Neuronal stem cell (in vitro differentiated cells): ENCODE data around the gene ST8SIA1.

Experiments
- DNase-seq: peaks from one replicate; pipeline ENCODE4 v3.0.0-alpha.2; 2013; ENCODE audit warnings: low spot score
- H2AFZ ChIP-seq: one replicate; pipeline ENCODE4 v1.6.1; 2013; ENCODE audit warnings: mild to moderate bottlenecking, low read length, inconsistent platforms
- H2AK5ac ChIP-seq: 2 replicates; pipeline ENCODE4 v1.6.1; 2013; ENCODE audit warnings: low read depth, mild to moderate bottlenecking, inconsistent platforms, low read length, moderate library complexity, mixed read lengths
- H2BK120ac ChIP-seq: 2 replicates; pipeline ENCODE4 v1.6.1; 2013; ENCODE audit warnings: low read depth, mild to moderate bottlenecking, inconsistent platforms, low read length, moderate library complexity, mixed read lengths
- H2BK12ac ChIP-seq: one replicate; pipeline ENCODE4 v1.6.1; 2013; ENCODE audit warnings: low read length, inconsistent platforms
- H2BK15ac ChIP-seq: 2 replicates; pipeline ENCODE4 v1.6.1; 2013; ENCODE audit warnings: mild to moderate bottlenecking, low read length, inconsistent platforms, mixed read lengths
- H2BK5ac ChIP-seq: one replicate; pipeline ENCODE4 v1.6.1; 2013; ENCODE audit warnings: inconsistent platforms, mild to moderate bottlenecking, low read length, moderate library complexity
- H3K14ac ChIP-seq: one replicate; pipeline ENCODE4 v1.6.1; 2013; ENCODE audit warnings: low read length, inconsistent platforms
- H3K18ac ChIP-seq: 2 replicates; pipeline ENCODE4 v1.6.1; 2013; ENCODE audit warnings: low read length, inconsistent platforms
- H3K23ac ChIP-seq: 2 replicates; pipeline ENCODE4 v1.6.1; 2013; ENCODE audit warnings: low read depth, mild to moderate bottlenecking, mixed read lengths, low read length, inconsistent platforms; ENCODE audit not compliant: poor library complexity
- H3K27ac ChIP-seq: replicated peaks from 3 replicates; pipeline ENCODE4 v1.5.1; 2013; ENCODE audit warnings: low read length, inconsistent platforms
- H3K27me3 ChIP-seq, 3 experiments: 2 replicates each; pipeline ENCODE4 v1.6.1; 2013; ENCODE audit warnings: low read length in 3 of 3, mild to moderate bottlenecking in 2 of 3, inconsistent platforms in 1 of 3, low read depth in 1 of 3, mixed read lengths in 1 of 3, moderate library complexity in 1 of 3; ENCODE audit not compliant: control insufficient read depth in 3 of 3, insufficient read depth in 3 of 3
- H3K36me3 ChIP-seq, 2 donors: replicated peaks in 1 of 2; 2 replicates each; pipeline ENCODE4 v1.6.1; 2013; ENCODE audit warnings: low read length in 2 of 2; ENCODE audit not compliant: control insufficient read depth in 2 of 2, insufficient read depth in 2 of 2
- H3K4ac ChIP-seq: 2 replicates; pipeline ENCODE4 v1.6.1; 2013; ENCODE audit warnings: inconsistent platforms, mild to moderate bottlenecking, low read length, moderate library complexity
- H3K4me1 ChIP-seq, 2 donors: 1 replicate in 1 of 2; 2 replicates in 1 of 2; pipeline ENCODE4 v1.6.1; 2013; ENCODE audit warnings: low read length in 2 of 2, low read depth in 1 of 2; ENCODE audit not compliant: control insufficient read depth in 2 of 2, insufficient read depth in 1 of 2
- H3K4me2 ChIP-seq: one replicate; pipeline ENCODE4 v1.6.1; 2013; ENCODE audit warnings: mild to moderate bottlenecking, low read length, inconsistent platforms; ENCODE audit not compliant: insufficient read depth, poor library complexity, severe bottlenecking
- H3K4me3 ChIP-seq, 2 donors: 2 replicates each; pipeline ENCODE4 v1.5.1; 2013; ENCODE audit warnings: low read length in 2 of 2, mild to moderate bottlenecking in 2 of 2, inconsistent platforms in 1 of 2, moderate library complexity in 1 of 2
- H3K79me1 ChIP-seq: one replicate; pipeline ENCODE4 v1.6.1; 2013; ENCODE audit warnings: low read depth, mild to moderate bottlenecking, inconsistent platforms, low read length, moderate library complexity
- H3K9ac ChIP-seq: one replicate; pipeline ENCODE4 v1.6.1; 2013; ENCODE audit warnings: mild to moderate bottlenecking, low read depth, low read length, inconsistent platforms; ENCODE audit not compliant: poor library complexity
- H3K9me3 ChIP-seq, 2 donors: replicated peaks in 1 of 2; 2 replicates each; pipeline versions ENCODE3 to v1.6.1; 2013; ENCODE audit warnings: low read length in 2 of 2, mild to moderate bottlenecking in 2 of 2, inconsistent platforms in 1 of 2, low read depth in 1 of 2, mixed read lengths in 1 of 2, moderate library complexity in 1 of 2; ENCODE audit not compliant: control insufficient read depth in 2 of 2, insufficient read depth in 1 of 2
- H4K8ac ChIP-seq: one replicate; pipeline ENCODE4 v1.6.1; 2013; ENCODE audit warnings: low read depth, mild to moderate bottlenecking, inconsistent platforms, low read length, moderate library complexity
- H4K91ac ChIP-seq: one replicate; pipeline ENCODE4 v1.6.1; 2013; ENCODE audit warnings: low read length, low read depth, mild to moderate bottlenecking, inconsistent platforms; ENCODE audit not compliant: poor library complexity
- whole genome bisulfite sequencing, 2 donors: extraction: QIAGEN DNeasy Blood & Tissue Kit; methylation state at CpG; one replicate each; pipeline ENCODE4 v1.1.7; 2013; ENCODE audit warnings: missing lambda C conversion rate in 2 of 2, mixed read lengths in 1 of 2; ENCODE audit not compliant: insufficient read length in 2 of 2, insufficient replicate concordance in 1 of 2; ENCODE audit errors: extremely low coverage in 2 of 2; 5-methylcytosine and 5-hydroxymethylcytosine counted together

Gene ST8SIA1

GRCh38 chr12:22169376-22169775, 165.1 kb downstream of the ST8SIA1 start:
- Histone ChIP-seq H3K27me3 (no peaks in the 10 kb centered on the region), H3K14ac (no peak overlapping the region), H2BK5ac (no peak overlapping the region), H4K8ac (no peak overlapping the region), H4K91ac (no peak overlapping the region), H2AK5ac (no peak overlapping the region), H2AFZ (no peak overlapping the region), H3K18ac (no peak overlapping the region), H3K9me3 (no peaks in the 10 kb centered on the region), H2BK120ac (no peak overlapping the region), H3K4me3 (no peak overlapping the region), H3K23ac (no peak overlapping the region), H3K4me2 (no peak overlapping the region), H3K9ac (no peak overlapping the region), H2BK12ac (no peak overlapping the region), H3K27ac (no peak overlapping the region), H3K36me3 (no peaks in the 10 kb centered on the region), H3K4me1 (no peaks in the 10 kb centered on the region), H3K79me1 (no peaks in the 10 kb centered on the region), H2BK15ac (no peak overlapping the region), H3K4ac (no peak overlapping the region)
- no peak for DNase-seq

DNA sequence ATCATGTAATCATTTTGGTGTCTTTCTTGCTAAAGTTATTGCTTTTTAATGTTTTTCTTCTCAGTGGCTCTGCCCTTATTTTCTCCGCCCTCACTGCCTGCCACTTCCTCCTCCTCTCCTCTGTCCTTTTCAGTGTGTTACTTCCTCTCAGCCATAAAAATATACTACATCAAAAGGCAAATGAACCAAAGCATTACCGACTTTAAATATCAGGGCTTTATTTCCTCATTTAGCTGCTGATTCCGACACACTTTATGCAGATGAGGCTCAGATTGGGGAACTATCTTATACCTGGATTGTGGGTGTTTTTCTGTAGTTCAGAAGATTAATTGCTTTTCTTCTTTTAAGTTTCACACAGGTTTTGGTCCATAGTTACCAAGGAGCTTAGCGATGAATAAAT, 170.4 kb downstream of the ST8SIA1 start:
- no peak overlapping the region for H3K27ac ChIP-seq
- H3K9ac ChIP-seq: no peak overlapping the region
- H2AFZ ChIP-seq: no peak overlapping the region
- no peak overlapping the region for H3K18ac ChIP-seq
- no peak overlapping the region for H3K4me3 ChIP-seq
- H3K14ac ChIP-seq: no peak overlapping the region
- H3K9me3 ChIP-seq: no peaks in the 10 kb centered on the region
- H2AK5ac ChIP-seq: no peak overlapping the region
- H2BK15ac ChIP-seq: no peak overlapping the region
- H2BK5ac ChIP-seq: no peak overlapping the region
- H2BK12ac ChIP-seq: no peak overlapping the region
- H3K4me2 ChIP-seq: no peak overlapping the region
- H3K79me1 ChIP-seq: no peaks in the 10 kb centered on the region
- H4K8ac ChIP-seq: no peak overlapping the region
- no peak overlapping the region for H3K23ac ChIP-seq
- H3K4ac ChIP-seq: no peak overlapping the region
- H4K91ac ChIP-seq: no peak overlapping the region
- WGBS, 2 donors: no CpG with 5 or more reads among the region's 4 CpGs
- H3K4me1 ChIP-seq: no peaks in the 10 kb centered on the region
- no peaks in the 10 kb centered on the region for H3K27me3 ChIP-seq
- DNase-seq: no peak
- no peak overlapping the region for H2BK120ac ChIP-seq
- H3K36me3 ChIP-seq: no peaks in the 10 kb centered on the region

DNA sequence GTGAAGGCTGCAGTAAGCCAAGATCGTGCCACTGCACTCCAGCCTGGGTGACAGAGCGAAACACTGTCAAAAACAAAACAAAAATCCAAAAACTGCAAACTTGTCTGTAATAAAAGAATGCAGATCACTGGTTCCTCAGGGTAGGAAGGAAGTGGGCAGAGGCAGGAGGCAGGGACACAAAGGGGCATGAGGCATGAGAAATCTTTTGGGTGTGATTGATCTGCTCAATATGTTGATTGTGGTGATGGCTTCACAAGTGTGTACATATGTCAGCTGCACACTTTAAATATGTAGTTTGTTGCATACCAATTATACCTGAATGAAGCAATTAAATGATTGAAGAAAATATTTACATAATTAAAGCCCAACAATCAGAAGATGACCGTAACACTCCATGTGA, 170.9 kb downstream of the ST8SIA1 start:
- WGBS, 2 donors: no CpG with 5 or more reads among the region's 3 CpGs

DNA sequence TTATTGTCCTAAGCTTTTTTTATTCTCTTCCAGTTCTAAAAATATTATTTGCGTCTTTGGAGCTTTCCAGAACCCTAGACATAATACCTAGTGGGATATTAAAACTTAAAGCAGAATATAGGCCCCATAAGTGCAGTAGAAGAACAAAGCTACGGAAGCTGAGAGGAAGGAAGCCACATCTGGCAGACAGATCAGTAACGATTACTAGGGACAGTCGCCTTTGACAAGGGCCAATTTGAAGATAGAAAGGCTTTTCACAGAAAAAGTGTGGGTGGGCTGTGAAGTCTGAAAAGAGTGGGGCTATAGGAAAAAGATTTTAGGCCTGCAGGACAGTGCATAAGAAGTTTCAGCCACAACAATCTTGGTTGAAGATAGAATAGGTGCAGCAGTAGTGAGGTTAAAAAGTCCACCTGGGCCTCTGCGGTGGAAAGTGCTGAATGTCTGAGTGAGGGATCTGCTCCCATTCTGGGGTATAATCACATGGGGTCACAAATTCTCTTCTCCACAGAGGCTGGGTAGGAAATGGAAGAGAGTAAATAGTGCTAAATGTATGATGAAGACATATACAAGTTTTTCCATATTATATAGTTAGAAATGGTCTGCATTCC, 174.0 kb downstream of the ST8SIA1 start:
- Histone ChIP-seq H3K27ac (no peak overlapping the region), H4K91ac (no peak overlapping the region), H3K4me3 (no peak overlapping the region), H3K4me2 (no peak overlapping the region), H3K4ac (no peak overlapping the region), H3K18ac (no peak overlapping the region), H2BK12ac (no peak overlapping the region), H3K14ac (no peak overlapping the region), H3K9ac (no peak overlapping the region), H2BK15ac (no peak overlapping the region), H4K8ac (no peak overlapping the region), H3K27me3 (no peaks in the 10 kb centered on the region), H3K36me3 (no peaks in the 10 kb centered on the region), H3K9me3 (no peaks in the 10 kb centered on the region), H3K4me1 (no peaks in the 10 kb centered on the region), H2BK120ac (no peak overlapping the region), H2BK5ac (no peak overlapping the region), H3K79me1 (no peaks in the 10 kb centered on the region), H2AK5ac (no peak overlapping the region), H2AFZ (no peak overlapping the region), H3K23ac (no peak overlapping the region)
- WGBS, 2 donors: no CpG with 5 or more reads among the region's 5 CpGs
- DNase-seq: no peak

More for the DNA sequence above, 170.9 kb downstream of the ST8SIA1 start:
- H2AK5ac ChIP-seq: no peak overlapping the region
- no peaks in the 10 kb centered on the region for H3K36me3 ChIP-seq
- no peak overlapping the region for H2BK12ac ChIP-seq
- H3K18ac ChIP-seq: no peak overlapping the region
- H3K23ac ChIP-seq: no peak overlapping the region
- no peak overlapping the region for H2BK15ac ChIP-seq
- H3K27me3 ChIP-seq: no peaks in the 10 kb centered on the region
- H3K4me2 ChIP-seq: no peak overlapping the region
- H3K9ac ChIP-seq: no peak overlapping the region
- H3K27ac ChIP-seq: no peak overlapping the region
- no peak overlapping the region for H3K14ac ChIP-seq
- H3K79me1 ChIP-seq: no peaks in the 10 kb centered on the region
- H3K4me1 ChIP-seq: no peaks in the 10 kb centered on the region
- no peak overlapping the region for H2BK5ac ChIP-seq
- H3K4me3 ChIP-seq: no peak overlapping the region
- no peak overlapping the region for H3K4ac ChIP-seq
- H3K9me3 ChIP-seq: no peaks in the 10 kb centered on the region
- no peak overlapping the region for H2AFZ ChIP-seq
- no peak overlapping the region for H2BK120ac ChIP-seq
- H4K91ac ChIP-seq: no peak overlapping the region
- no peak for DNase-seq
- no peak overlapping the region for H4K8ac ChIP-seq
